MCF 10A (cell line): ENCODE data around the gene DGKG. TPM values are rescaled to one million over a fixed set of nuclear protein-coding genes. Genes with fewer than 3 reads are reported as not detected.

Experiments
- BruUV-seq: library from RNA; stranded (reverse); fragments of 400-500 nt; replicated peaks from 2 replicates; lab custom pipeline; 2021; lab: Mats Ljungman, UMichigan
- CTCF ChIA-PET: fragments of 300-600 bp; sonication (Branson Sonifier 250); formaldehyde crosslinking; extraction: SDS; loops from one replicate; lab custom pipeline; 2021; ENCODE audit warnings: antibody characterized with exemption, inconsistent platforms; lab: Yijun Ruan, JAX
- POLR2A ChIA-PET: fragments of 300-600, 350-650 bp; sonication (Branson Sonifier 250); formaldehyde crosslinking; extraction: SDS; loops from one replicate; lab custom pipeline; 2020; ENCODE audit warnings: antibody characterized with exemption, inconsistent platforms; lab: Yijun Ruan, JAX
- DNase-seq: peaks from one replicate; pipeline ENCODE4 v3.0.0-alpha.2; 2018; ENCODE audit not compliant: unreplicated experiment
- H3K27ac Mint-ChIP-seq: one replicate; pipeline ENCODE4 v1.8.0; 2022; ENCODE audit warnings: mild to moderate bottlenecking, low read depth, mixed read lengths; ENCODE audit not compliant: unreplicated experiment
- H3K27me3 Mint-ChIP-seq: one replicate; pipeline ENCODE4 v1.8.0; 2022; ENCODE audit warnings: mixed read lengths; ENCODE audit not compliant: insufficient read depth, unreplicated experiment
- H3K36me3 Mint-ChIP-seq: one replicate; pipeline ENCODE4 v1.8.0; 2022; ENCODE audit warnings: mild to moderate bottlenecking, moderate library complexity, mixed read lengths; ENCODE audit not compliant: insufficient read depth, unreplicated experiment
- H3K4me1 Mint-ChIP-seq: one replicate; pipeline ENCODE4 v1.8.0; 2022; ENCODE audit warnings: mixed read lengths; ENCODE audit not compliant: insufficient read depth, unreplicated experiment
- H3K4me3 Mint-ChIP-seq: one replicate; pipeline ENCODE4 v1.8.0; 2022; ENCODE audit warnings: mild to moderate bottlenecking, moderate library complexity, mixed read lengths; ENCODE audit not compliant: unreplicated experiment
- H3K9me3 Mint-ChIP-seq: one replicate; pipeline ENCODE4 v1.8.0; 2022; ENCODE audit warnings: mixed read lengths; ENCODE audit not compliant: unreplicated experiment
- intact Hi-C: fragments of 100-400 bp; cut with micrococcal nuclease; formaldehyde crosslinking; loops from 2 replicates; pipeline ENCODE4 v1.14.1; 2022
- total RNA-seq: library from RNA; stranded (reverse); gene quantifications from 2 replicates; pipeline ENCODE4 v1.2.3, GENCODE V29; 2022
- TF ChIP-seq, protein P1 (sequence below): fragments of 200-600 bp; IDR thresholded peaks from one replicate; pipeline ENCODE4 v1.8.0; 2022; ENCODE audit warnings: antibody characterized with exemption, mild to moderate bottlenecking; ENCODE audit not compliant: unreplicated experiment

The DGKG gene
- total RNA-seq, 1 experiment from 2014 or later: not detected

DNA sequence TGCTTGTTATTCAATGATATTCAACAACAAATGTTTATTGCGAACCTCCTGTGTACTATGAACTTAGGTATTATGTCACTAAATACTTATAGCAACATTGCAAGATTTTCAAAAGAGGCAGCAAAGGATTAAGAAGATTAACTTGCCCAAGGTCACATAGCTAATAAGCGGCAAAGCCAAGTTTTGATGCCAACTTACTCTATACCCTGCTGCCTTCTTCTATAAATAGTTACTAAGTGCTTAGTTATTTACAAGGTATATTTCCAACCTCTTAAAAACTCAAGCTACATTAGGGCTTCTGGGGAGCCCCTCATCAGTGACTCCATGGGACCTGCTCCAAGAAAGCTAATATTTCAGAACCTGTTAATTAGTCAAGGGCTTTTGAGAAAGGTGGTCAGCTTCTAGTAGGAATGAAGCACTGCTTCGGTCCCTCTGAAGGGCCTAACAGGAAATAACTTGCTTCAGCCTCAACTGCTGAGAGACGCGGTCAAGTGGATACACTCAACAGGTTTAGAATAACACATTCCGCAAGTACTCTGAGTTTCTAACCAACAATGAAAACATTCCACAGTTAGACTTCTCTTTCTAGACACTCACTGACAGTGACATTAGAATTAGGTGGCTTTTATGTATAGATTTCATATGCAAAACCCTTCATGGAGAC is 125.5 kb downstream of the DGKG start:
- BruUV-seq: no TSS peak
- intact Hi-C loops: no loop called here
- TF ChIP-seq, protein P1, sequence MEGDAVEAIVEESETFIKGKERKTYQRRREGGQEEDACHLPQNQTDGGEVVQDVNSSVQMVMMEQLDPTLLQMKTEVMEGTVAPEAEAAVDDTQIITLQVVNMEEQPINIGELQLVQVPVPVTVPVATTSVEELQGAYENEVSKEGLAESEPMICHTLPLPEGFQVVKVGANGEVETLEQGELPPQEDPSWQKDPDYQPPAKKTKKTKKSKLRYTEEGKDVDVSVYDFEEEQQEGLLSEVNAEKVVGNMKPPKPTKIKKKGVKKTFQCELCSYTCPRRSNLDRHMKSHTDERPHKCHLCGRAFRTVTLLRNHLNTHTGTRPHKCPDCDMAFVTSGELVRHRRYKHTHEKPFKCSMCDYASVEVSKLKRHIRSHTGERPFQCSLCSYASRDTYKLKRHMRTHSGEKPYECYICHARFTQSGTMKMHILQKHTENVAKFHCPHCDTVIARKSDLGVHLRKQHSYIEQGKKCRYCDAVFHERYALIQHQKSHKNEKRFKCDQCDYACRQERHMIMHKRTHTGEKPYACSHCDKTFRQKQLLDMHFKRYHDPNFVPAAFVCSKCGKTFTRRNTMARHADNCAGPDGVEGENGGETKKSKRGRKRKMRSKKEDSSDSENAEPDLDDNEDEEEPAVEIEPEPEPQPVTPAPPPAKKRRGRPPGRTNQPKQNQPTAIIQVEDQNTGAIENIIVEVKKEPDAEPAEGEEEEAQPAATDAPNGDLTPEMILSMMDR: no peak
- Mint-ChIP-seq H3K27ac (no peak overlapping the region), H3K9me3 (no peaks in the 10 kb centered on the region), H3K4me1 (no peaks in the 10 kb centered on the region), H3K27me3 (peaks cover 10% of the 10 kb centered on the region), H3K4me3 (no peak overlapping the region), H3K36me3 (peaks cover 6% of the 10 kb centered on the region)
- ChIA-PET CTCF (interaction anchor here (0.6 to 0.9 kb wide), 2 partner anchors 23 to 89 kb away, joined by 3 read pairs; no protein-coding TSS in a partner anchor), POLR2A (no interaction called here)
- DNase-seq: no peak

GRCh38 chr3:186235554-186235953 is 126.5 kb downstream of the DGKG start:
- ChIA-PET POLR2A (no interaction called here), CTCF (no interaction called here)
- H3K4me3 Mint-ChIP-seq: no peak overlapping the region
- H3K9me3 Mint-ChIP-seq: no peaks in the 10 kb centered on the region
- peaks cover 16% of the 10 kb centered on the region for H3K27me3 Mint-ChIP-seq
- no peaks in the 10 kb centered on the region for H3K4me1 Mint-ChIP-seq
- no peak for DNase-seq
- intact Hi-C loops: no loop called here
- TF ChIP-seq, protein P1: no peak
- BruUV-seq: no TSS peak
- peaks cover 6% of the 10 kb centered on the region for H3K36me3 Mint-ChIP-seq
- no peak overlapping the region for H3K27ac Mint-ChIP-seq

GRCh38 chr3:186234152-186234551 is 127.9 kb downstream of the DGKG start:
- Mint-ChIP-seq H3K27me3 (peaks cover 29% of the 10 kb centered on the region), H3K36me3 (peaks cover 6% of the 10 kb centered on the region), H3K9me3 (no peaks in the 10 kb centered on the region), H3K4me3 (no peak overlapping the region), H3K27ac (no peak overlapping the region), H3K4me1 (no peaks in the 10 kb centered on the region)
- CTCF ChIA-PET: no interaction called here
- intact Hi-C loops: no loop called here
- no TSS peak for BruUV-seq
- POLR2A ChIA-PET: no interaction called here
- TF ChIP-seq, protein P1: no peak
- no peak for DNase-seq

DNA sequence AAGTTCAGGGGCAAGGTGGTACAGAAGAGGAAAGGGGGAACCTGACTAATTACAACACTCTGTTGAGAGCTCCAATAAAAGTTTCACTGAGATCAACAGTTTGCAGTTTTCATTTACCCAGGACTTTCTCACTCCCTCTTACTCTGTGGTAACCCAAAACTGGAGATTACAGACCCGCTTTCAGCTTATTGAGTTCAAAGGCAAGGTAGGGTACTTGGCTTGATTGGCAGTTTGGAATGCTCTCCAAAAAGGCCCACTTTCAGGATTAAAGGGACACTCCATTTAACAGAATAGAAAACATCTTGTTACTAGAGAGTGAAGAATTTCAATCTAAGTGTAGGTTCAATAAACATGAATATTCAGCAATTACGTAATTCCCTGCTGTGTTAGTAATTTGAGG is 135.6 kb downstream of the DGKG start:
- intact Hi-C loops: no loop called here
- POLR2A ChIA-PET: no interaction called here
- no peaks in the 10 kb centered on the region for H3K9me3 Mint-ChIP-seq
- CTCF ChIA-PET: no interaction called here
- no peak overlapping the region for H3K4me3 Mint-ChIP-seq
- H3K36me3 Mint-ChIP-seq: no peaks in the 10 kb centered on the region
- TF ChIP-seq, protein P1: no peak
- H3K27ac Mint-ChIP-seq: no peak overlapping the region
- no TSS peak for BruUV-seq
- no peak for DNase-seq
- peaks cover 71% of the 10 kb centered on the region for H3K27me3 Mint-ChIP-seq
- H3K4me1 Mint-ChIP-seq: no peaks in the 10 kb centered on the region
